Prostate gland (tissue), 2 donors: Measurements from ENCODE around the gene ZG16.

ENCODE experiments used
- POLR2A ChIP-seq: fragments of 450-650 bp; IDR thresholded peaks from one replicate; pipeline ENCODE4 v1.6.1; 2016; ENCODE audit warnings: antibody characterized with exemption, mild to moderate bottlenecking
- POLR2AphosphoS5 ChIP-seq: sonication (generic); formaldehyde crosslinking; IDR thresholded peaks from one replicate; pipeline ENCODE4 v1.6.1; 2017; ENCODE audit warnings: antibody characterized with exemption
- TF ChIP-seq, protein P1 (sequence below), 4 experiments: fragments of 200-600 bp in 2 of 4; fragments of 450-650 bp in 2 of 4; sonication (generic) in 2 of 4; IDR thresholded peaks; 1 replicate in 3 of 4; 2 replicates in 1 of 4; pipeline ENCODE4 v1.5.1; 2016 to 2019; ENCODE audit warnings: antibody characterized with exemption in 4 of 4, mild to moderate bottlenecking in 2 of 4, moderate library complexity in 2 of 4

DNA sequence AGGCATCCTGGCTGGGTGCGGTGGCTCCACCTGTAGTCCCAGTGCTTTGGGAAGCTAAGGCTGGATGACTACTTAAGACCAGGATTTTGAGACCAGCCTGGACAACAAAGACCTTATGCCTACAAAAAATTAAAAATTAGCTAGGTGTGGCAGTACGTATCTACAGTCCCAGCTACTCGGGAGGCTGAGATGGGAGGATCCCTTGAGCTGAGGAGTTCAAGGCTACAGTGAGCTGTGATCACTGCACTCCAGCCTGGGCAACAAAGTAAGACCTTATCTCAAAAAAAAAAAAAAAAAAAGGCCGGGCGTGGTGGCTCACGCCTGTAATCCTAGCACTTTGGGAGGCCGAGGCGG is 48.3 kb downstream of the ZG16 start:
- no peak for TF ChIP-seq POLR2AphosphoS5
- TF ChIP-seq, protein P1, sequence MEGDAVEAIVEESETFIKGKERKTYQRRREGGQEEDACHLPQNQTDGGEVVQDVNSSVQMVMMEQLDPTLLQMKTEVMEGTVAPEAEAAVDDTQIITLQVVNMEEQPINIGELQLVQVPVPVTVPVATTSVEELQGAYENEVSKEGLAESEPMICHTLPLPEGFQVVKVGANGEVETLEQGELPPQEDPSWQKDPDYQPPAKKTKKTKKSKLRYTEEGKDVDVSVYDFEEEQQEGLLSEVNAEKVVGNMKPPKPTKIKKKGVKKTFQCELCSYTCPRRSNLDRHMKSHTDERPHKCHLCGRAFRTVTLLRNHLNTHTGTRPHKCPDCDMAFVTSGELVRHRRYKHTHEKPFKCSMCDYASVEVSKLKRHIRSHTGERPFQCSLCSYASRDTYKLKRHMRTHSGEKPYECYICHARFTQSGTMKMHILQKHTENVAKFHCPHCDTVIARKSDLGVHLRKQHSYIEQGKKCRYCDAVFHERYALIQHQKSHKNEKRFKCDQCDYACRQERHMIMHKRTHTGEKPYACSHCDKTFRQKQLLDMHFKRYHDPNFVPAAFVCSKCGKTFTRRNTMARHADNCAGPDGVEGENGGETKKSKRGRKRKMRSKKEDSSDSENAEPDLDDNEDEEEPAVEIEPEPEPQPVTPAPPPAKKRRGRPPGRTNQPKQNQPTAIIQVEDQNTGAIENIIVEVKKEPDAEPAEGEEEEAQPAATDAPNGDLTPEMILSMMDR (IDR thresholded peaks at IDR 0.05): no peak
- TF ChIP-seq POLR2A: no peak
